MG63 (cell line): Measurements from ENCODE around the gene NUDT1. TPM values are rescaled to one million over a fixed set of nuclear protein-coding genes. Genes with fewer than 3 reads are reported as not detected.

Experiments
- DNase-seq: peaks from one replicate; pipeline ENCODE4 v3.0.0-alpha.2; 2020
- H3K27me3 ChIP-seq: fragments of 250-450 bp; sonication (Bioruptor Pico); 2 replicates; pipeline ENCODE4 v1.5.1; 2020; ENCODE audit warnings: mild to moderate bottlenecking, moderate library complexity
- H3K36me3 ChIP-seq: fragments of 250-450 bp; sonication (Bioruptor Pico); 2 replicates; pipeline ENCODE4 v1.5.1; 2020; ENCODE audit warnings: mild to moderate bottlenecking, moderate library complexity
- H3K4me3 ChIP-seq: fragments of 250-450 bp; sonication (Bioruptor Pico); 2 replicates; pipeline ENCODE4 v1.5.1; 2020; ENCODE audit warnings: mild to moderate bottlenecking, moderate library complexity
- H3K9me3 ChIP-seq: fragments of 250-450 bp; sonication (Bioruptor Pico); 2 replicates; pipeline ENCODE4 v1.5.1; 2020; ENCODE audit warnings: mild to moderate bottlenecking, moderate library complexity
- total RNA-seq: library from RNA; depleted of rRNA; stranded (reverse); fragments of >200 nt; shearing (Covaris generic); gene quantifications from 2 replicates; pipeline ENCODE4 v1.2.3, GENCODE V29; 2014; ENCODE audit warnings: low replicate concordance; rRNA removed

NUDT1 gene
- total RNA-seq, 1 experiment from 2014 or later = 46.6 TPM

DNA sequence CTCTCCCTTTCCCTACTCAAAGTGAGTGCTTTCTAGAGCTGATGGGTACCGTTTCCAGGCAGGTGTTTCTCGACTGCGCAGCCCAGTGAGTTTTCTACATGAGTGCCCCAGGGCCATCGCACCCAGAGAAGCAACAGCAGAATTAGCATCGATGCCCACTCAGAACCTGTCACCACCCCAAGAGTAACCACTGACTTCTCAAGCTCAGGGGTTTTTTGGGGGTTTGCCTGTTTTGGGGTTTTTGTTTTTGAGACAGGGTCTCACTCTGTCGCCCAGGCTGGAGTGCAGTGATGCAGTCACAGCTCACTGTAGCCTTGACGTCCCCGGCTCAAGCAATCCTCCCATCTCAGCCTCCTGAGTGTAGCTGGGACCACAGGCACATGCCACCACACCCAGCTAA, 46.5 kb downstream of the NUDT1 start:
- Histone ChIP-seq H3K36me3 (no peaks in the 10 kb centered on the region), H3K27me3 (no peaks in the 10 kb centered on the region), H3K4me3 (no peak overlapping the region), H3K9me3 (no peaks in the 10 kb centered on the region)
- DNase-seq = no peak

DNA sequence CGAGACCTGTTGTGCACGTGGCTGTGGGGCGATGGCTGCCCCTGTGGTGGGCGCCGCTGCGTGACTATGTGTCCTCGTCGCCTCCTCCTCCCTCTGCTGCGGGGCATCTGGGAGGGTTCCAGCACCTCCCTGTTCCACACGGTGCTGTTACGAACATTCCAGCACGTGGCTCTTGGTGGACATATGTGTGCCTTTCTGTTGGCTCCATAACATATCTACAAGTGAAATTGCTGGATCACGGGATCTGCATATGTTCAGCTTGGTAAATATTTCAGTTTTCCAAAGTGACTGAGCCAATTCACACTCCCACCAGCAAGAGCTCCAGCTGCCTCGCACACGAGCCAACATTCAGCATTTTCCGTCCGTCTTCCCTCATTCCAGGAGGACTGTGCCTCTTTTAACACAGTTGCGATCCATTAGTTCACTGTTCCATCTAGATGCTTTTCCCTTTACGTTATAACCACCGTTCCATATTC, 47.1 kb downstream of the NUDT1 start:
- no peak for DNase-seq
- no peaks in the 10 kb centered on the region for H3K36me3 ChIP-seq
- H3K27me3 ChIP-seq = no peaks in the 10 kb centered on the region
- no peaks in the 10 kb centered on the region for H3K9me3 ChIP-seq
- no peak overlapping the region for H3K4me3 ChIP-seq

- no peak overlapping the region for H3K4me3 ChIP-seq
- no peaks in the 10 kb centered on the region for H3K27me3 ChIP-seq
- H3K9me3 ChIP-seq = no peaks in the 10 kb centered on the region
- DNase-seq = no peak
- no peaks in the 10 kb centered on the region for H3K36me3 ChIP-seq
Observed at GRCh38 chr7:2289621-2290020, 47.6 kb downstream of the NUDT1 start.

- DNase-seq = no peak
- no peaks in the 10 kb centered on the region for H3K36me3 ChIP-seq
- no peaks in the 10 kb centered on the region for H3K27me3 ChIP-seq
- H3K4me3 ChIP-seq = no peak overlapping the region
- no peaks in the 10 kb centered on the region for H3K9me3 ChIP-seq
Observed at GRCh38 chr7:2290877-2291276, 48.9 kb downstream of the NUDT1 start.

GRCh38 chr7:2295936-2296620, 54.1 kb downstream of the NUDT1 start:
- no peak for DNase-seq
- Histone ChIP-seq H3K36me3 (no peaks in the 10 kb centered on the region), H3K4me3 (no peak overlapping the region), H3K9me3 (no peaks in the 10 kb centered on the region), H3K27me3 (no peaks in the 10 kb centered on the region)

DNA sequence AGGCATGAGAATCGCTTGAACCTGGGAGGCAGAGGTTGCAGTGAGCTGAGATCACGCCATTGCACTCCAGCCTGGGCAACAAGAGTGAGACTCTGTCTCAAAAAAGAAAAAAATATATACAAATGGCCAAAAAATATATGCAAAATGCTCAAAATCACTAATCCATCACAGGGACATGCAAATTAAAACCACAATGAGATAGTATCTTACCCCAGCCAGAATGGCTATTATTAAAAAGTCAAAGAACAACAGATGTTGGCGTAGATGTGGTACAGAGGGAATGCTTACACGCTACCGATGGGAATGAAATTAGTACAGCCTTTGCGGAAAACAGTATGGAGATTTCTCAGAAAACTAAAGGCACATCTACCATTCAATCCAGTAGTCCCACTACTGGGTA, 54.8 kb downstream of the NUDT1 start:
- Histone ChIP-seq H3K4me3 (no peak overlapping the region), H3K36me3 (no peaks in the 10 kb centered on the region), H3K27me3 (no peaks in the 10 kb centered on the region), H3K9me3 (no peaks in the 10 kb centered on the region)
- DNase-seq = no peak

- Histone ChIP-seq H3K4me3 (no peak overlapping the region), H3K9me3 (no peaks in the 10 kb centered on the region), H3K36me3 (no peaks in the 10 kb centered on the region), H3K27me3 (no peaks in the 10 kb centered on the region)
- DNase-seq = no peak
Observed at GRCh38 chr7:2299131-2299829, 57.3 kb downstream of the NUDT1 start.

GRCh38 chr7:2299870-2300512, 58.0 kb downstream of the NUDT1 start:
- Histone ChIP-seq H3K9me3 (no peaks in the 10 kb centered on the region), H3K27me3 (no peaks in the 10 kb centered on the region), H3K36me3 (no peaks in the 10 kb centered on the region), H3K4me3 (no peak overlapping the region)
- no peak for DNase-seq

Other genes with a start within 250 kb of the NUDT1 start
- 58.7 and 65.1 TPM in 2 replicates for gene MAD1L1, start 9.3 kb upstream of the NUDT1 start, total RNA-seq
- 28.0 and 32.2 TPM in 2 replicates for gene MRM2, start within 50 bp of the NUDT1 start, total RNA-seq
- 14.3 and 26.8 TPM in 2 replicates for gene SNX8, start 72.2 kb downstream of the NUDT1 start, total RNA-seq
- gene EIF3B, start 112.6 kb downstream of the NUDT1 start, total RNA-seq = 270 and 299 TPM in 2 replicates
- 6.2 and 25.5 TPM in 2 replicates for gene CHST12, start 161.4 kb downstream of the NUDT1 start, total RNA-seq
- gene GRIFIN, start 234.2 kb downstream of the NUDT1 start, total RNA-seq = not detected in 2 replicates